ENCODE measurements around the gene ZNF672.
"Not testable (repeated sequence)": the region's sequence is repeated elsewhere in the genome, so short reads cannot be mapped to it uniquely, and the experiment has no call there.

DNA sequence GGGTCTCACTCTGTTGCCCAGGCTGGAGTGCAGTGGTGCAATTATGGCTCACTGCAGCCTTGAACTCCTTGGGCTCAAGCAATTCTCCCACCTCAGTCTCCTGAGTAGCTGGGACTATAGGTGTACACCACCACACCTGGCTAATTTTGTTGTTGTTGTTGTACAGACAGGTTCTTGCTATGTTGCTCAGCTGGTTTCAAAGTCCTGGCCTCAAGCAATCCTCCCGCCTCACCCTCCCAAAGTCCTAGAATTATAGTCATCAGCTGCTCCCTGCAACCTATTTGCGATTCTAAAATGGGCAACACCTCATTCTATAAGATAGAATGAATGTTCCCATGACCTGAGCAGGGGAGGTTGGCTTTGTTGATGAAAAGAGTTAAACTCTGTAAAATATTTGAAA is 48.7 kb upstream of the ZNF672 start:
- TF ChIP-seq, protein P1, sequence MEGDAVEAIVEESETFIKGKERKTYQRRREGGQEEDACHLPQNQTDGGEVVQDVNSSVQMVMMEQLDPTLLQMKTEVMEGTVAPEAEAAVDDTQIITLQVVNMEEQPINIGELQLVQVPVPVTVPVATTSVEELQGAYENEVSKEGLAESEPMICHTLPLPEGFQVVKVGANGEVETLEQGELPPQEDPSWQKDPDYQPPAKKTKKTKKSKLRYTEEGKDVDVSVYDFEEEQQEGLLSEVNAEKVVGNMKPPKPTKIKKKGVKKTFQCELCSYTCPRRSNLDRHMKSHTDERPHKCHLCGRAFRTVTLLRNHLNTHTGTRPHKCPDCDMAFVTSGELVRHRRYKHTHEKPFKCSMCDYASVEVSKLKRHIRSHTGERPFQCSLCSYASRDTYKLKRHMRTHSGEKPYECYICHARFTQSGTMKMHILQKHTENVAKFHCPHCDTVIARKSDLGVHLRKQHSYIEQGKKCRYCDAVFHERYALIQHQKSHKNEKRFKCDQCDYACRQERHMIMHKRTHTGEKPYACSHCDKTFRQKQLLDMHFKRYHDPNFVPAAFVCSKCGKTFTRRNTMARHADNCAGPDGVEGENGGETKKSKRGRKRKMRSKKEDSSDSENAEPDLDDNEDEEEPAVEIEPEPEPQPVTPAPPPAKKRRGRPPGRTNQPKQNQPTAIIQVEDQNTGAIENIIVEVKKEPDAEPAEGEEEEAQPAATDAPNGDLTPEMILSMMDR (IDR thresholded peaks at IDR 0.05; ENCODE audit: low read depth, low read length, poor library complexity, severe bottlenecking), result not testable (repeated sequence)
- TF ChIP-seq EZH2phosphoT487 (IDR thresholded peaks at IDR 0.05; ENCODE audit: borderline replicate concordance, low read length), result not testable (repeated sequence)
